K562 (cell line): ENCODE data around the gene GLIS2. TPM values are rescaled to one million over a fixed set of nuclear protein-coding genes. Genes with fewer than 3 reads are reported as not detected.
A peak's percentile ranks its signal among the peaks of the same experiment; 100 is the strongest.

Source experiments
- ATAC-seq: fragments of 200-7000 bp; cut with Tn5 transposase; 3 replicates; pipeline ENCODE4 v1.9.1; 2020; ENCODE audit warnings: moderate library complexity
- BruUV-seq: library from RNA; stranded (reverse); fragments of 400-500 nt; replicated peaks from 2 replicates; lab custom pipeline; 2021; lab: Mats Ljungman, UMichigan
- CTCF ChIA-PET: fragments of 300-600 bp; formaldehyde crosslinking; extraction: SDS; loops from one replicate; lab custom pipeline; 2021; ENCODE audit warnings: low intra/inter-chr PET ratio; lab: Yijun Ruan, JAX
- POLR2A ChIA-PET: fragments of 300-600, 350-650 bp; sonication (Branson Sonifier 250); formaldehyde crosslinking; extraction: SDS; loops from one replicate; lab custom pipeline; 2021; ENCODE audit warnings: antibody characterized with exemption, inconsistent platforms; lab: Yijun Ruan, JAX
- DNase-seq, 4 experiments: peaks; one replicate each; pipeline versions ENCODE4 v3.0.0 to v3.0.0-alpha.2; 2011 to 2018; ENCODE audit warnings: low spot score in 3 of 4, mixed read lengths in 3 of 4; ENCODE audit errors: extremely low read depth in 1 of 4
- FAIRE-seq: peaks from 2 replicates; lab custom pipeline; 2011; peaks lifted over from hg19 to GRCh38; lab: Jason Lieb, UNC
- H2AFZ ChIP-seq: 2 replicates; pipeline ENCODE4 v1.6.0; 2011; ENCODE audit warnings: low read depth, low read length, control low read depth, inconsistent platforms
- H3K27ac ChIP-seq: fragments of 200-600 bp; 3 replicates; pipeline ENCODE4 v1.8.0; 2011; ENCODE audit warnings: low read depth, mild to moderate bottlenecking, control low read depth, inconsistent platforms, low read length, moderate library complexity, mixed read lengths; ENCODE audit errors: extremely low read depth
- H3K27me3 ChIP-seq, 2 experiments: fragments of 300-600 bp in 1 of 2; 2 replicates in 1 of 2; 3 replicates in 1 of 2; pipeline versions ENCODE4 v1.6.0 to v1.8.0; 2011; ENCODE audit warnings: inconsistent platforms in 2 of 2, low read length in 2 of 2, mild to moderate bottlenecking in 1 of 2, mixed read lengths in 1 of 2, moderate library complexity in 1 of 2; ENCODE audit not compliant: control insufficient read depth in 2 of 2, insufficient read depth in 2 of 2
- H3K36me3 ChIP-seq: fragments of 300-600 bp; 3 replicates; pipeline ENCODE4 v1.8.0; 2011; ENCODE audit warnings: mild to moderate bottlenecking, low read length, inconsistent platforms; ENCODE audit not compliant: control insufficient read depth, insufficient read depth
- H3K4me1 ChIP-seq, 2 experiments: fragments of 200-600 bp in 1 of 2; replicated peaks in 1 of 2; 2 replicates in 1 of 2; 3 replicates in 1 of 2; pipeline versions ENCODE4 v1.5.1 to v1.8.0; 2011; ENCODE audit warnings: inconsistent platforms in 2 of 2, low read length in 2 of 2, mild to moderate bottlenecking in 1 of 2, mixed read lengths in 1 of 2, moderate library complexity in 1 of 2; ENCODE audit not compliant: control insufficient read depth in 2 of 2, insufficient read depth in 2 of 2
- H3K4me2 ChIP-seq: 2 replicates; pipeline ENCODE4 v1.6.1; 2011; ENCODE audit warnings: low read length, control low read depth, inconsistent platforms, mixed read lengths; ENCODE audit not compliant: insufficient read depth
- H3K4me3 ChIP-seq: fragments of 200-600 bp; sonication (generic), shearing (Covaris generic); 2 replicates; pipeline ENCODE4 v1.5.1; 2016; ENCODE audit warnings: control low read depth, inconsistent platforms
- H3K79me2 ChIP-seq: fragments of 200-600 bp; 3 replicates; pipeline ENCODE4 v1.8.0; 2011; ENCODE audit warnings: low read length, inconsistent platforms; ENCODE audit not compliant: control insufficient read depth, insufficient read depth
- H3K9ac ChIP-seq, 2 experiments: 2 replicates each; pipeline versions ENCODE4 v1.6.0 to v1.6.1; 2011; ENCODE audit warnings: low read depth in 2 of 2, low read length in 2 of 2, control low read depth in 1 of 2, inconsistent platforms in 1 of 2, mild to moderate bottlenecking in 1 of 2, mixed read lengths in 1 of 2; ENCODE audit not compliant: insufficient read depth in 1 of 2
- H3K9me1 ChIP-seq: one replicate; pipeline ENCODE4 v1.6.0; 2011; ENCODE audit warnings: inconsistent platforms, mild to moderate bottlenecking, low read length, moderate library complexity; ENCODE audit not compliant: control insufficient read depth, insufficient read depth
- H3K9me3 ChIP-seq: replicated peaks from 2 replicates; pipeline ENCODE4 v1.5.1; 2011; ENCODE audit warnings: low read depth, low read length, inconsistent platforms; ENCODE audit not compliant: control insufficient read depth, insufficient read depth
- H4K20me1 ChIP-seq: replicated peaks from 2 replicates; pipeline ENCODE4 v1.6.1; 2011; ENCODE audit warnings: low read length, inconsistent platforms, mixed read lengths; ENCODE audit not compliant: control insufficient read depth, insufficient read depth
- E2F1 ChIP-seq: sonication (generic); formaldehyde crosslinking; IDR thresholded peaks from 2 replicates; pipeline ENCODE4 v1.8.1; 2023; ENCODE audit warnings: mild to moderate bottlenecking, missing genetic modification reagents, moderate library complexity
- MED1 ChIP-seq: sonication (generic); formaldehyde crosslinking; IDR thresholded peaks from 2 replicates; pipeline ENCODE4 v1.8.1; 2023; ENCODE audit warnings: missing genetic modification reagents, borderline replicate concordance
- ZNF121 ChIP-seq: sonication (generic); formaldehyde crosslinking; conservative IDR thresholded peaks from 2 replicates; pipeline ENCODE4 v1.8.0; 2022; ENCODE audit warnings: missing genetic modification reagents
- ZNF134 ChIP-seq: fragments of 250-450 bp; sonication (Bioruptor Pico); conservative IDR thresholded peaks from 2 replicates; pipeline ENCODE4 v1.4.0; 2020
- ZNF354B ChIP-seq: fragments of 250-450 bp; sonication (Bioruptor Pico); IDR thresholded peaks from 2 replicates; pipeline ENCODE4 v1.4.0; 2020
- WGBS: fragments of 100-300 bp; shearing (Covaris generic); methylation state at CpG from one replicate; pipeline ENCODE4 v1.1.6; 2016; ENCODE audit warnings: low coverage, mixed read lengths; ENCODE audit not compliant: insufficient coverage; ENCODE audit errors: missing lambda C conversion rate; 5-methylcytosine and 5-hydroxymethylcytosine counted together
- in situ Hi-C: fragments of 300-500 bp; cut with MboI; formaldehyde crosslinking; loops from 4 replicates; pipeline ENCODE4 v1.15.0; 2018; ENCODE audit warnings: inconsistent platforms, mixed read lengths
- intact Hi-C: fragments of 100-400 bp; cut with micrococcal nuclease; formaldehyde crosslinking; loops from 2 replicates; pipeline ENCODE4 v1.14.2; 2022
- polyA plus RNA-seq, 8 experiments: library from polyadenylated mRNA; depleted of rRNA in 4 of 8; stranded (reverse) in 5 of 8; unstranded in 3 of 8; fragments of >200 nt; fragmentation: Nextera tagmentation in 2 of 8; fragmentation: Illumina TruSeq in 1 of 8; extraction: Ambion mirVana in 2 of 8; extraction: Trizol in 1 of 8; gene quantifications; 2 replicates each; pipeline versions ENCODE4 v1.2.1 to v1.2.3, GENCODE V29; 2011 to 2014; ENCODE audit warnings: inconsistent platforms in 1 of 8, missing spikeins in 1 of 8
- total RNA-seq, 7 experiments: library from RNA; depleted of rRNA in 6 of 7; stranded (reverse); fragments of >200 nt in 6 of 7; fragmentation: Illumina TruSeq in 2 of 7; extraction: Trizol in 2 of 7; gene quantifications; 2 replicates each; pipeline versions ENCODE4 v1.2.1 to v1.2.3, GENCODE V29; 2011 to 2021; ENCODE audit warnings: low replicate concordance in 1 of 7
- TF ChIP-seq, protein P1 (sequence below): fragments of 250-450 bp; sonication (Bioruptor Pico); IDR thresholded peaks from 2 replicates; pipeline ENCODE4 v1.5.0; 2021

The GLIS2 gene
- total and polyA plus RNA-seq, 9 of the 15 experiments (the other 6 are each of a cell fraction or from before 2014, with no cell fraction given): 0.10 to 9.0 (median 0.57) TPM

GRCh38 chr16:4352843-4353242, 37.0 kb downstream of the GLIS2 start:
- POLR2A ChIA-PET: no interaction called here
- Histone ChIP-seq H3K36me3 (peaks cover 28% of the 10 kb centered on the region; the same call in 1 of the 3 replicates), H3K4me2 (no peak overlapping the region), H3K27ac (no peak overlapping the region), H2AFZ (no peak overlapping the region), H3K4me3 (no peak overlapping the region), H3K9ac (no peak overlapping the region), H3K9me3 (no peaks in the 10 kb centered on the region), H3K27me3 (no peaks in the 10 kb centered on the region)
- 75% methylated on average over 4 of the region's 5 CpGs for WGBS
- no peak for FAIRE-seq
- CTCF ChIA-PET: interaction anchor here (0.7 kb wide), 1 partner anchor 157 kb away, joined by 10 read pairs; no protein-coding TSS in a partner anchor
- no peak for DNase-seq
- in situ Hi-C loops: no loop called here
- TF ChIP-seq ZNF121 (CRISPR knock-in tag) (peak; percentile 97), MED1 (no peak)
- TF ChIP-seq, all 486 proteins: peak for 1
- Histone ChIP-seq H3K4me1 (peaks cover 18 to 36% of the 10 kb centered on the region in 2 experiments; a peak in 4 of 5 replicates), H3K79me2 (peaks cover 32% of the 10 kb centered on the region), H4K20me1 (peaks cover 5% of the 10 kb centered on the region; the same call in 1 of the 2 replicates), H3K9me1 (no peaks in the 10 kb centered on the region)
- intact Hi-C loops: no loop called here
- no TSS peak for BruUV-seq
- ATAC-seq: no peak

GRCh38 chr16:4353675-4354074, 37.8 kb downstream of the GLIS2 start:
- TF ChIP-seq ZNF354B: no peak
- no peak for TF ChIP-seq ZNF134
- no peak for TF ChIP-seq E2F1
- TF ChIP-seq, protein P1, sequence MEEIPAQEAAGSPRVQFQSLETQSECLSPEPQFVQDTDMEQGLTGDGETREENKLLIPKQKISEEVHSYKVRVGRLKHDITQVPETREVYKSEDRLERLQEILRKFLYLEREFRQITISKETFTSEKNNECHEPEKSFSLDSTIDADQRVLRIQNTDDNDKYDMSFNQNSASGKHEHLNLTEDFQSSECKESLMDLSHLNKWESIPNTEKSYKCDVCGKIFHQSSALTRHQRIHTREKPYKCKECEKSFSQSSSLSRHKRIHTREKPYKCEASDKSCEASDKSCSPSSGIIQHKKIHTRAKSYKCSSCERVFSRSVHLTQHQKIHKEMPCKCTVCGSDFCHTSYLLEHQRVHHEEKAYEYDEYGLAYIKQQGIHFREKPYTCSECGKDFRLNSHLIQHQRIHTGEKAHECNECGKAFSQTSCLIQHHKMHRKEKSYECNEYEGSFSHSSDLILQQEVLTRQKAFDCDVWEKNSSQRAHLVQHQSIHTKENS (CRISPR knock-in tag): no peak
- TF ChIP-seq, all 486 proteins: peak for 0
- FAIRE-seq (no peak), DNase-seq (no peak), ATAC-seq (no peak)
- H3K79me2 ChIP-seq: peaks cover 24% of the 10 kb centered on the region
- CTCF ChIA-PET: no interaction called here
- no peak overlapping the region for H3K9ac ChIP-seq
- WGBS: 92% methylated on average over 4 of the region's 4 CpGs
- no peak overlapping the region for H3K27ac ChIP-seq
- no TSS peak for BruUV-seq
- no peaks in the 10 kb centered on the region for H3K27me3 ChIP-seq
- H3K4me2 ChIP-seq: no peak overlapping the region
- H4K20me1 ChIP-seq: no peaks in the 10 kb centered on the region
- no peak overlapping the region for H3K4me3 ChIP-seq
- H3K9me3 ChIP-seq: no peaks in the 10 kb centered on the region
- peaks cover 28% of the 10 kb centered on the region; the same call in 2 of the 3 replicates for H3K36me3 ChIP-seq
- no peak overlapping the region for H2AFZ ChIP-seq
- POLR2A ChIA-PET: interaction anchor here (0.7 kb wide), 1 partner anchor 105 kb away, joined by 4 read pairs; no protein-coding TSS in a partner anchor
- intact Hi-C loops (no loop called here), in situ Hi-C loops (no loop called here)
- no peaks in the 10 kb centered on the region for H3K9me1 ChIP-seq
- H3K4me1 ChIP-seq: peaks cover 12 to 31% of the 10 kb centered on the region in 2 experiments; a peak in 4 of 5 replicates
